Measurements from ENCODE around the gene SMIM38.

SMIM38 gene

GRCh38 chr11:69155302-69156234 is at the start of gene SMIM38:
Gene SMIM38 (plus strand): TSS chr11:69155935. CDS start chr11:69157847, 1,912 bp downstream.
- DNase-seq, result no peak

GRCh38 chr11:69106031-69106811 is 49.5 kb upstream of the SMIM38 start:
- DNase-seq, result no peak

- DNase-seq, result no peak
These were observed 48.3 kb upstream of the SMIM38 start for GRCh38 chr11:69107413-69107812.

GRCh38 chr11:69108030-69108429 is 47.7 kb upstream of the SMIM38 start:
- no peak for DNase-seq

- no peak for DNase-seq
These were observed 47.2 kb upstream of the SMIM38 start for GRCh38 chr11:69108559-69108958.

- DNase-seq, result no peak
These were observed 46.6 kb upstream of the SMIM38 start for GRCh38 chr11:69109101-69109500.

- DNase-seq, result no peak
These were observed 45.3 kb upstream of the SMIM38 start for GRCh38 chr11:69110451-69110850.

- no peak for DNase-seq
These were observed 43.9 kb upstream of the SMIM38 start for GRCh38 chr11:69111624-69112542.

GRCh38 chr11:69113226-69113625 is 42.5 kb upstream of the SMIM38 start:
- DNase-seq, result no peak

GRCh38 chr11:69113646-69114340 is 41.9 kb upstream of the SMIM38 start:
- DNase-seq, result no peak

GRCh38 chr11:69114362-69114761 is 41.4 kb upstream of the SMIM38 start:
- DNase-seq, result no peak

- no peak for DNase-seq
These were observed 40.8 kb upstream of the SMIM38 start for GRCh38 chr11:69114811-69115523.

GRCh38 chr11:69115586-69116560 is 39.9 kb upstream of the SMIM38 start:
- no peak for DNase-seq

- DNase-seq, result no peak
These were observed 39.1 kb upstream of the SMIM38 start for GRCh38 chr11:69116671-69117070.

- DNase-seq, result no peak
These were observed 36.5 kb upstream of the SMIM38 start for GRCh38 chr11:69119190-69119589.

- no peak for DNase-seq
These were observed 35.4 kb upstream of the SMIM38 start for GRCh38 chr11:69120096-69120875.

GRCh38 chr11:69121021-69121420 is 34.7 kb upstream of the SMIM38 start:
- DNase-seq, result no peak

GRCh38 chr11:69121621-69122325 is 34.0 kb upstream of the SMIM38 start:
- no peak for DNase-seq

- no peak for DNase-seq
These were observed 33.5 kb upstream of the SMIM38 start for GRCh38 chr11:69122326-69122629.

Data from NCI-H2107 (cell line).